ENCODE results near the gene TMEM72. TPM values are rescaled to one million over a fixed set of nuclear protein-coding genes. Genes with fewer than 3 reads are reported as not detected.

TMEM72 gene
- total RNA-seq, 1 experiment from 2014 or later = not detected

- in situ Hi-C loops (cut with HindIII; ENCODE audit: low pct_unique_long_range_greater_than_20kb, low sequenced_read_pairs) = no loop called here
- Histone ChIP-seq H3K36me3 (ENCODE audit: control insufficient read depth, insufficient read depth, low read length) (no peaks in the 10 kb centered on the region), H3K4me3 (ENCODE audit: low read depth in 2 of 2, low read length in 2 of 2) (no peak overlapping the region), H3K9me3 (ENCODE audit: control insufficient read depth, insufficient read depth, low read depth, low read length) (no peaks in the 10 kb centered on the region), H3K27ac (ENCODE audit: low read length) (no peak overlapping the region), H3K4me1 (ENCODE audit: control insufficient read depth, insufficient read depth, low read length) (peaks cover 29% of the 10 kb centered on the region), H3K27me3 (ENCODE audit: control insufficient read depth, insufficient read depth, low read length) (no peaks in the 10 kb centered on the region)
- ATAC-seq (no peak), DNase-seq (ENCODE audit: low read depth, low spot score) (no peak)
- POLR2A ChIA-PET = no interaction called here
- BruUV-seq (replicated peaks) = no TSS peak
- intact Hi-C loops (cut with micrococcal nuclease; ENCODE audit: unreplicated experiment) = no loop called here
- CTCF ChIA-PET = no interaction called here
- TF ChIP-seq REST (IDR thresholded peaks at IDR 0.05; ENCODE audit: insufficient read depth in 1 of 2, low read depth in 2 of 2, low read length in 1 of 2) (no peak), TCF7L2 (IDR thresholded peaks at IDR 0.05; ENCODE audit: low read depth, low read length) (no peak), POLR2AphosphoS5 (IDR thresholded peaks at IDR 0.05; ENCODE audit: low read depth, low read length) (no peak), SIN3A (IDR thresholded peaks at IDR 0.05; ENCODE audit: borderline replicate concordance, insufficient read depth, low read depth, low read length) (no peak)
- TF ChIP-seq, protein P1, sequence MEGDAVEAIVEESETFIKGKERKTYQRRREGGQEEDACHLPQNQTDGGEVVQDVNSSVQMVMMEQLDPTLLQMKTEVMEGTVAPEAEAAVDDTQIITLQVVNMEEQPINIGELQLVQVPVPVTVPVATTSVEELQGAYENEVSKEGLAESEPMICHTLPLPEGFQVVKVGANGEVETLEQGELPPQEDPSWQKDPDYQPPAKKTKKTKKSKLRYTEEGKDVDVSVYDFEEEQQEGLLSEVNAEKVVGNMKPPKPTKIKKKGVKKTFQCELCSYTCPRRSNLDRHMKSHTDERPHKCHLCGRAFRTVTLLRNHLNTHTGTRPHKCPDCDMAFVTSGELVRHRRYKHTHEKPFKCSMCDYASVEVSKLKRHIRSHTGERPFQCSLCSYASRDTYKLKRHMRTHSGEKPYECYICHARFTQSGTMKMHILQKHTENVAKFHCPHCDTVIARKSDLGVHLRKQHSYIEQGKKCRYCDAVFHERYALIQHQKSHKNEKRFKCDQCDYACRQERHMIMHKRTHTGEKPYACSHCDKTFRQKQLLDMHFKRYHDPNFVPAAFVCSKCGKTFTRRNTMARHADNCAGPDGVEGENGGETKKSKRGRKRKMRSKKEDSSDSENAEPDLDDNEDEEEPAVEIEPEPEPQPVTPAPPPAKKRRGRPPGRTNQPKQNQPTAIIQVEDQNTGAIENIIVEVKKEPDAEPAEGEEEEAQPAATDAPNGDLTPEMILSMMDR (IDR thresholded peaks at IDR 0.05) = no peak
Measured at GRCh38 chr10:44985175-44985681, 74.1 kb downstream of the TMEM72 start.

DNA sequence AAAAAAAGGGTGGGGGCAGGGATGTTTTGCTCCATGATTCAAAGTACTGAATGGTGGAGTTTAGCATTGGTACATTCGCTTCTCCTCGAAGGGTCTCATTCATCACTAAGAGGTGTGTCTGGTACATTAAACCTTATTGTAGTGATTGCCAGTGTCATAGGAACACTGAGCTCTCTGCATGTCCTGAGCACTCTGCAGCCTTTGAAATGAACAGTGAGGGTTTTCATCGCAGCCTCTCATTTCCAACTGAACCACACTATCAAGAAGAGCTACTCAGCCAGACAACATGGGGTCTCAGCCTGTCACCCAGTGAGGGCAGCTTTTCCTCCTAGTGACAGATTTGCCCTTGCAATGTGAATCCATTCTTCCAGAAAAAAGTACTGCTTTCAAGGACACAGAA, 75.0 kb downstream of the TMEM72 start:
- TF ChIP-seq, protein P1 (IDR thresholded peaks at IDR 0.05) = no peak
- no peak for TF ChIP-seq REST (IDR thresholded peaks at IDR 0.05; ENCODE audit: insufficient read depth in 1 of 2, low read depth in 2 of 2, low read length in 1 of 2)
- no peak for TF ChIP-seq TCF7L2 (IDR thresholded peaks at IDR 0.05; ENCODE audit: low read depth, low read length)
- TF ChIP-seq POLR2AphosphoS5 (IDR thresholded peaks at IDR 0.05; ENCODE audit: low read depth, low read length) = no peak
- no peak for TF ChIP-seq SIN3A (IDR thresholded peaks at IDR 0.05; ENCODE audit: borderline replicate concordance, insufficient read depth, low read depth, low read length)
- in situ Hi-C loops (cut with HindIII; ENCODE audit: low pct_unique_long_range_greater_than_20kb, low sequenced_read_pairs) (no loop called here), intact Hi-C loops (cut with micrococcal nuclease; ENCODE audit: unreplicated experiment) (no loop called here)
- ATAC-seq = no peak
- H3K36me3 ChIP-seq (ENCODE audit: control insufficient read depth, insufficient read depth, low read length) = no peaks in the 10 kb centered on the region
- no peaks in the 10 kb centered on the region for H3K9me3 ChIP-seq (ENCODE audit: control insufficient read depth, insufficient read depth, low read depth, low read length)
- peaks cover 21% of the 10 kb centered on the region for H3K4me1 ChIP-seq (ENCODE audit: control insufficient read depth, insufficient read depth, low read length)
- no peaks in the 10 kb centered on the region for H3K27me3 ChIP-seq (ENCODE audit: control insufficient read depth, insufficient read depth, low read length)
- H3K27ac ChIP-seq (ENCODE audit: low read length) = no peak overlapping the region
- POLR2A ChIA-PET = interaction anchor here (1.4 kb wide), 1 partner anchor 10 kb away, joined by 3 read pairs; no protein-coding TSS in a partner anchor
- no peak overlapping the region for H3K4me3 ChIP-seq (ENCODE audit: low read depth in 2 of 2, low read length in 2 of 2)
- no peak for DNase-seq (ENCODE audit: low read depth, low spot score)
- CTCF ChIA-PET = no interaction called here
- BruUV-seq (replicated peaks) = no TSS peak
